Activated CD4-positive, alpha-beta memory T cell treated with anti-CD3 and anti-CD28 coated beads for 36 hours (primary cell): ENCODE data around the gene PUM2. TPM values are rescaled to one million over a fixed set of nuclear protein-coding genes. Genes with fewer than 3 reads are reported as not detected.

ENCODE experiments used
- CTCF ChIA-PET: fragments of 350-600 bp; sonication (Branson Sonifier 250); formaldehyde crosslinking; loops from one replicate; lab custom pipeline; 2021; ENCODE audit warnings: antibody characterized with exemption, inconsistent platforms; lab: Charles Lee
- POLR2A ChIA-PET: fragments of 350-600 bp; sonication (Branson Sonifier 250); formaldehyde crosslinking; loops from one replicate; lab custom pipeline; 2021; ENCODE audit warnings: antibody characterized with exemption; lab: Charles Lee
- DNase-seq: peaks from one replicate; pipeline ENCODE4 v3.0.0-alpha.2; 2020
- H3K27ac Mint-ChIP-seq: one replicate; pipeline ENCODE4 v1.8.0; 2021; ENCODE audit warnings: mixed read lengths
- H3K27me3 Mint-ChIP-seq: one replicate; pipeline ENCODE4 v1.8.0; 2021; ENCODE audit warnings: mixed read lengths
- H3K36me3 Mint-ChIP-seq: one replicate; pipeline ENCODE4 v1.8.0; 2021; ENCODE audit warnings: mixed read lengths
- H3K4me1 Mint-ChIP-seq: one replicate; pipeline ENCODE4 v1.8.0; 2021; ENCODE audit warnings: low read depth, mixed read lengths
- H3K4me3 Mint-ChIP-seq: one replicate; pipeline ENCODE4 v1.8.0; 2021; ENCODE audit warnings: mild to moderate bottlenecking, mixed read lengths
- H3K9me3 Mint-ChIP-seq: one replicate; pipeline ENCODE4 v1.8.0; 2021; ENCODE audit warnings: mixed read lengths
- intact Hi-C: fragments of 100-400 bp; cut with micrococcal nuclease; formaldehyde crosslinking; loops from one replicate; pipeline ENCODE4 v1.15.1; 2023
- total RNA-seq, 2 experiments: library from RNA; stranded (reverse); gene quantifications; one replicate each; pipeline ENCODE4 v1.2.3, GENCODE V29; 2021

Gene PUM2
- total RNA-seq, 2 experiments from 2014 or later: 122 TPM

- Mint-ChIP-seq H3K36me3 (no peaks in the 10 kb centered on the region), H3K27me3 (no peaks in the 10 kb centered on the region), H3K4me3 (no peak overlapping the region), H3K9me3 (no peaks in the 10 kb centered on the region), H3K4me1 (no peaks in the 10 kb centered on the region), H3K27ac (no peak overlapping the region)
- ChIA-PET CTCF (interaction anchor here (0.6 kb wide), 1 partner anchor 160 kb away, joined by 3 read pairs; no protein-coding TSS in a partner anchor), POLR2A (no interaction called here)
- DNase-seq: no peak
- intact Hi-C loops: no loop called here
Measured at GRCh38 chr2:20203072-20203471, 147.6 kb downstream of the PUM2 start.

DNA sequence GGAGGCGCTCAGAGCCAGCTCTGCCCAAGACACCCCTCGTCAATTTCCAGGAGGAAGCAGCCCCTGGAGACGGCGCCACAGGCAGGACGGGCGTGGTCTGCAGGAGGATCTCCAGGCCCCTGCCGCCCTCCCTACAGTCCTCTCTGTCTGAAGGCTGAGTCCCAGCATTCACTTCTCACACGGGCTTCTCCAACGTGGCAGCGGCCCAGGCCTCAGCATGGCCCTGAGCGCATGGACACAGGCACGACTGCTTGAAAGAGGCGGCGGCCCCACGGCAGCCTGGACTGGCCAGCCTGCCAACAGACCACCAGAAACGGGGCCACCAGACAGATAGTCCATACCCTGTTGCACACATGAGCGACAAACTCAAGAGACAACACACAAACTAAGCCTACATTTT, 149.0 kb downstream of the PUM2 start:
- Mint-ChIP-seq H3K4me1 (no peaks in the 10 kb centered on the region), H3K9me3 (no peaks in the 10 kb centered on the region), H3K36me3 (no peaks in the 10 kb centered on the region), H3K27ac (no peak overlapping the region), H3K27me3 (no peaks in the 10 kb centered on the region), H3K4me3 (no peak overlapping the region)
- intact Hi-C loops: no loop called here
- CTCF ChIA-PET: no interaction called here
- POLR2A ChIA-PET: no interaction called here
- DNase-seq: no peak

DNA sequence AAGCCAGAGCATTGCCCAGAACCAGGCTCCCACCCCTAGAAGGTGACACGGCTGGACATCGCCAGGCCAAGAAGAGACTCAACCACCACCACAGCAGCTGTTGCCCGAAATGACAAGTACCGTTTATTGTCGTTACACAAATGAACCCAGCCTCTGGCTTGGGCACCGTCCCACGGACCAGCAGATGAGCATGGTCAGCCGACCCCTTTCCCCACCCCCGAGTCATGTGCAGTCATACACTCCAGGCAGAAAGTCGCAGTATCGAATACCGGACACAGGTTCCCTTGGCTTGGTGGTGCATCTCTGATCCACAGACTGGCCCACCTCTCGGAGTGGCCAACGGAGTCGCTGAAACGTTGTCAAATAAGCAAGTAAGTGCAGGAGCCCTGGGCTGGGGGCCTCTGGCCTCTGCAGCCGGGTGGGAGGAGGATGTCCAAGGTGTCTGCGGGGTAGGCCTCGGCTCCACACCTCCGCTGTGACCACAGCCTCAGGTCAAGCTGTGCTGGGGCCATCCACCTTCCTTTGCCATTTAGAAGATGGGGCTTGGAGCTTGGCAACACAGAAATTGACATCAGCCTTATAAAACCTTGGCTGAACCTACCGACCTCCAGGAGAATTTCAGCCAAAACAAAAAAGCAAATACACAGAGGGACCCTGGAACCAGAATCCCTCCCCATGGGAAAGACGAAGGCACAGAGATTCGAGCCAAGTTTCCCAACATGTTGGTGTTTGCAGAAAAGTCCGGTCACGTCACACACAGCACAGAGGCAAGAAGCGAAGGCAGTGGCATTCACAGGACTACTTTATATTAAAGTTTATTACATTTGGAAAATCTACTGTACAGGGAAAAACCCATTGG, 149.7 kb downstream of the PUM2 start:
- no peak overlapping the region for H3K4me3 Mint-ChIP-seq
- intact Hi-C loops: no loop called here
- no peaks in the 10 kb centered on the region for H3K27me3 Mint-ChIP-seq
- H3K36me3 Mint-ChIP-seq: no peaks in the 10 kb centered on the region
- no peak overlapping the region for H3K27ac Mint-ChIP-seq
- no peaks in the 10 kb centered on the region for H3K4me1 Mint-ChIP-seq
- POLR2A ChIA-PET: no interaction called here
- DNase-seq: no peak
- CTCF ChIA-PET: no interaction called here
- H3K9me3 Mint-ChIP-seq: no peaks in the 10 kb centered on the region

GRCh38 chr2:20199633-20200270, 150.9 kb downstream of the PUM2 start:
- no peaks in the 10 kb centered on the region for H3K36me3 Mint-ChIP-seq
- no peaks in the 10 kb centered on the region for H3K9me3 Mint-ChIP-seq
- ChIA-PET CTCF (no interaction called here), POLR2A (no interaction called here)
- no peak overlapping the region for H3K4me3 Mint-ChIP-seq
- H3K27ac Mint-ChIP-seq: no peak overlapping the region
- no peaks in the 10 kb centered on the region for H3K27me3 Mint-ChIP-seq
- intact Hi-C loops: no loop called here
- DNase-seq: no peak
- no peaks in the 10 kb centered on the region for H3K4me1 Mint-ChIP-seq

GRCh38 chr2:20198796-20199632, 151.6 kb downstream of the PUM2 start:
- no peaks in the 10 kb centered on the region for H3K4me1 Mint-ChIP-seq
- ChIA-PET CTCF (no interaction called here), POLR2A (no interaction called here)
- no peaks in the 10 kb centered on the region for H3K9me3 Mint-ChIP-seq
- no peak overlapping the region for H3K4me3 Mint-ChIP-seq
- H3K27me3 Mint-ChIP-seq: no peaks in the 10 kb centered on the region
- H3K27ac Mint-ChIP-seq: no peak overlapping the region
- no peak for DNase-seq
- intact Hi-C loops: no loop called here
- H3K36me3 Mint-ChIP-seq: no peaks in the 10 kb centered on the region

Other genes starting within 250 kb of the PUM2 start
- gene SDC1, start 125.7 kb downstream of the PUM2 start, total RNA-seq: under 1 TPM in 1 of 2 experiments, not detected in 1; 0.12 TPM
- 10 to 100 TPM; 31.6 to 33.6 TPM for gene RHOB, start 96.2 kb upstream of the PUM2 start, total RNA-seq